PC-3 (cell line): ENCODE measurements around the gene FUT3. TPM values are rescaled to one million over a fixed set of nuclear protein-coding genes. Genes with fewer than 3 reads are reported as not detected.
"Not testable (repeated sequence)": the region's sequence is repeated elsewhere in the genome, so short reads cannot be mapped to it uniquely, and the experiment has no call there.

Experiments used
- ATAC-seq: fragments of 200-7000 bp; cut with Tn5 transposase; 2 replicates; pipeline ENCODE4 v1.9.1; 2020; ENCODE audit warnings: mild to moderate bottlenecking, moderate library complexity
- BruUV-seq: library from RNA; stranded (reverse); fragments of 400-500 nt; replicated peaks from 2 replicates; lab custom pipeline; 2021; lab: Mats Ljungman, UMichigan
- CTCF ChIA-PET: fragments of 300-600 bp; sonication (Branson Sonifier 250); formaldehyde crosslinking; loops from one replicate; lab custom pipeline; 2022; ENCODE audit warnings: antibody characterized with exemption; lab: Charles Lee
- POLR2A ChIA-PET: fragments of 300-600 bp; sonication (Branson Sonifier 250); formaldehyde crosslinking; loops from one replicate; lab custom pipeline; 2022; ENCODE audit warnings: antibody characterized with exemption; ENCODE audit not compliant: unreplicated experiment; lab: Charles Lee
- DNase-seq: peaks from one replicate; pipeline ENCODE4 v3.0.0-alpha.2; 2015
- H2AFZ ChIP-seq: fragments of 300-600 bp; sonication (generic); 2 replicates; pipeline ENCODE4 v1.6.0; 2016; ENCODE audit warnings: antibody characterized with exemption, low read length
- H3F3A ChIP-seq: fragments of 300-600 bp; sonication (generic); one replicate; pipeline ENCODE4 v1.6.0; 2017; ENCODE audit warnings: antibody characterized with exemption, low read length, control low read depth, mild to moderate bottlenecking; ENCODE audit not compliant: unreplicated experiment
- H3K27ac ChIP-seq: fragments of 300-600 bp; sonication (generic); 2 replicates; pipeline ENCODE4 v1.5.1; 2016; ENCODE audit warnings: mild to moderate bottlenecking, low read length
- H3K27me3 ChIP-seq: fragments of 300-600 bp; sonication (generic); 2 replicates; pipeline ENCODE4 v1.6.1; 2016; ENCODE audit warnings: low read length, mixed read lengths
- H3K36me3 ChIP-seq: fragments of 300-600 bp; sonication (generic); 2 replicates; pipeline ENCODE4 v1.6.1; 2016; ENCODE audit warnings: low read depth, mixed run types, low read length, mixed read lengths
- H3K4me1 ChIP-seq: fragments of 300-600 bp; sonication (generic); 2 replicates; pipeline ENCODE4 v1.5.1; 2016; ENCODE audit warnings: low read length; ENCODE audit not compliant: insufficient read depth
- H3K4me2 ChIP-seq: fragments of 300-600 bp; sonication (generic); 2 replicates; pipeline ENCODE4 v1.6.0; 2016; ENCODE audit warnings: low read length
- H3K4me3 ChIP-seq: fragments of 300-600 bp; sonication (generic); 2 replicates; pipeline ENCODE4 v1.5.1; 2016; ENCODE audit warnings: mild to moderate bottlenecking, low read length, mixed read lengths
- H3K79me2 ChIP-seq: fragments of 300-600 bp; sonication (generic); 2 replicates; pipeline ENCODE4 v1.6.1; 2017; ENCODE audit warnings: low read length, mixed read lengths
- H3K9ac ChIP-seq: fragments of 300-600 bp; sonication (generic); 2 replicates; pipeline ENCODE4 v1.6.0; 2016; ENCODE audit warnings: mild to moderate bottlenecking, low read length
- H3K9me2 ChIP-seq: fragments of 300-600 bp; sonication (generic); replicated peaks from 2 replicates; pipeline ENCODE4 v1.6.1; 2016; ENCODE audit warnings: mixed run types, low read length, mixed read lengths
- H3K9me3 ChIP-seq: fragments of 300-600 bp; sonication (generic); 2 replicates; pipeline ENCODE4 v1.6.1; 2016; ENCODE audit warnings: low read length, mixed read lengths
- H4K20me1 ChIP-seq: fragments of 300-600 bp; sonication (generic); 2 replicates; pipeline ENCODE4 v1.6.1; 2016; ENCODE audit warnings: low read length, mixed read lengths
- EZH2 ChIP-seq: fragments of 300-600 bp; sonication (generic); IDR thresholded peaks from one replicate; pipeline ENCODE4 v1.6.1; 2017; ENCODE audit warnings: antibody characterized with exemption, mild to moderate bottlenecking, low read length; ENCODE audit not compliant: unreplicated experiment
- EZH2phosphoT487 ChIP-seq: fragments of 300-600 bp; sonication (generic); IDR thresholded peaks from 2 replicates; pipeline ENCODE4 v1.6.1; 2018; ENCODE audit warnings: mild to moderate bottlenecking, antibody characterized with exemption, low read length, borderline replicate concordance
- intact Hi-C: fragments of 100-400 bp; cut with micrococcal nuclease; formaldehyde crosslinking; loops from 2 replicates; pipeline ENCODE4 v1.9.0; 2023
- total RNA-seq: library from RNA; depleted of rRNA; stranded (reverse); fragments of >200 nt; gene quantifications from 2 replicates; pipeline ENCODE4 v1.2.3, GENCODE V29; 2014
- TF ChIP-seq, protein P1 (sequence below): fragments of 300-600 bp; sonication (generic); conservative IDR thresholded peaks from 2 replicates; pipeline ENCODE4 v1.5.1; 2017; ENCODE audit warnings: antibody characterized with exemption, low read depth, mild to moderate bottlenecking, low read length

FUT3 gene
- total RNA-seq, 1 experiment from 2014 or later = 7.7 TPM

DNA sequence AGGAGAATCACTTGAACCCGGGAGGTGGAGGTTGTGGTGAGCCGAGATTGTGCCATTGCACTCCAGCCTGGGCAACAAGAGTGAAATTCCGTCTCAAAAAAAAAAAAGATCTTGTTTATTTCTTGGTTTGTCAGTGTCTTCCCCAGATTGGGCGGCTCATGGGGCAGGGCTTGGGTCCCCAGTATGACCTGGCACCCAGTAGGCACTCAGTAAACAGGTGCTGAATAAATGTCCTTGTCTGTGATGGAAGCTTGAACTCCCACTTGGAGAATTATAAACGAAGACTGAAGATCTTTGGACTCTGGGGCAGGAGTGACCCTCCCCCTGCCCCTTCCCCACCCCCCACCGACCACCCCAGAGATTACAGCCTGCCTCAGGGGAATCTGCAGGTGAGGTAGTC lies 28.9 kb upstream of the FUT3 start:
- TF ChIP-seq, protein P1, sequence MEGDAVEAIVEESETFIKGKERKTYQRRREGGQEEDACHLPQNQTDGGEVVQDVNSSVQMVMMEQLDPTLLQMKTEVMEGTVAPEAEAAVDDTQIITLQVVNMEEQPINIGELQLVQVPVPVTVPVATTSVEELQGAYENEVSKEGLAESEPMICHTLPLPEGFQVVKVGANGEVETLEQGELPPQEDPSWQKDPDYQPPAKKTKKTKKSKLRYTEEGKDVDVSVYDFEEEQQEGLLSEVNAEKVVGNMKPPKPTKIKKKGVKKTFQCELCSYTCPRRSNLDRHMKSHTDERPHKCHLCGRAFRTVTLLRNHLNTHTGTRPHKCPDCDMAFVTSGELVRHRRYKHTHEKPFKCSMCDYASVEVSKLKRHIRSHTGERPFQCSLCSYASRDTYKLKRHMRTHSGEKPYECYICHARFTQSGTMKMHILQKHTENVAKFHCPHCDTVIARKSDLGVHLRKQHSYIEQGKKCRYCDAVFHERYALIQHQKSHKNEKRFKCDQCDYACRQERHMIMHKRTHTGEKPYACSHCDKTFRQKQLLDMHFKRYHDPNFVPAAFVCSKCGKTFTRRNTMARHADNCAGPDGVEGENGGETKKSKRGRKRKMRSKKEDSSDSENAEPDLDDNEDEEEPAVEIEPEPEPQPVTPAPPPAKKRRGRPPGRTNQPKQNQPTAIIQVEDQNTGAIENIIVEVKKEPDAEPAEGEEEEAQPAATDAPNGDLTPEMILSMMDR = no peak
- Histone ChIP-seq H3K9me3 (no peaks in the 10 kb centered on the region), H3K4me3 (no peak overlapping the region), H3K9me2 (no peaks in the 10 kb centered on the region), H3K27ac (no peak overlapping the region), H3F3A (peaks cover 3% of the 10 kb centered on the region), H4K20me1 (no peaks in the 10 kb centered on the region), H3K4me2 (no peak overlapping the region), H3K79me2 (no peaks in the 10 kb centered on the region), H2AFZ (no peak overlapping the region), H3K4me1 (no peaks in the 10 kb centered on the region), H3K36me3 (no peaks in the 10 kb centered on the region), H3K9ac (no peak overlapping the region), H3K27me3 (peaks cover 19% of the 10 kb centered on the region)
- no peak for ATAC-seq
- ChIA-PET CTCF (no interaction called here), POLR2A (no interaction called here)
- intact Hi-C loops = no loop called here
- no peak for DNase-seq
- no TSS peak for BruUV-seq

DNA sequence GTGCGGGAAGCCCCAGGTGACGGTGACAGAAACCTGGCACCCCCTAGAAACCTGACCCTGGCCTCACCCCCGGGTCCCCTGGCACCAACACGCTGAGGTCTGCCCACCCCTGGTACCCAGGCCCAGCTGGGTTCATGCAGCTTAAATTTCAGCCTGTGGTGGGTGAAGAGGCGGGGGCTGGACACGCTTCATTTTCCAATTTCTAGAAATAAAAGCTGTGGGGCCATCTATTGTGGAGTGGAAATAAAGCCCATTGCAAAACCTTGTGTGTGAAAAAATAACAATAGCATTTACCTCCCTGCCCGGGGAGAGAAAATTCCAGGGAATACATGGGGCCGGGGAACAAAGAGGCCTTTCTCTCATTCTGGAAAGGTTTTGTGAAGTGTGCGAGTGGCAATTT lies 26.6 kb upstream of the FUT3 start:
- Histone ChIP-seq H3K9ac (no peak overlapping the region), H3K79me2 (no peaks in the 10 kb centered on the region), H3K27ac (no peak overlapping the region), H3K4me1 (no peaks in the 10 kb centered on the region), H2AFZ (no peak overlapping the region), H3K4me2 (no peak overlapping the region), H4K20me1 (no peaks in the 10 kb centered on the region), H3K36me3 (no peaks in the 10 kb centered on the region), H3F3A (peaks cover 3% of the 10 kb centered on the region), H3K27me3 (peaks cover 19% of the 10 kb centered on the region), H3K9me3 (no peaks in the 10 kb centered on the region), H3K9me2 (no peaks in the 10 kb centered on the region), H3K4me3 (no peak overlapping the region)
- no peak for DNase-seq
- BruUV-seq = no TSS peak
- TF ChIP-seq EZH2phosphoT487 = no peak
- TF ChIP-seq EZH2 = no peak
- TF ChIP-seq, protein P1 = no peak
- intact Hi-C loops = no loop called here
- POLR2A ChIA-PET = no interaction called here
- ATAC-seq = no peak
- CTCF ChIA-PET = no interaction called here

- CTCF ChIA-PET = no interaction called here
- Histone ChIP-seq H3K4me1 (no peaks in the 10 kb centered on the region), H4K20me1 (no peaks in the 10 kb centered on the region), H2AFZ (no peak overlapping the region), H3K36me3 (no peaks in the 10 kb centered on the region), H3K9ac (no peak overlapping the region), H3K4me3 (no peak overlapping the region), H3K27me3 (peaks cover 19% of the 10 kb centered on the region), H3K9me2 (no peaks in the 10 kb centered on the region), H3K4me2 (no peak overlapping the region), H3K9me3 (no peaks in the 10 kb centered on the region), H3K79me2 (no peaks in the 10 kb centered on the region), H3F3A (peaks cover 3% of the 10 kb centered on the region), H3K27ac (no peak overlapping the region)
- no peak for ATAC-seq
- TF ChIP-seq, protein P1 = no peak
- no peak for TF ChIP-seq EZH2
- no peak for TF ChIP-seq EZH2phosphoT487
- BruUV-seq = no TSS peak
- POLR2A ChIA-PET = no interaction called here
- intact Hi-C loops = no loop called here
- DNase-seq = no peak
Observed at GRCh38 chr19:5877427-5877826, 26.2 kb upstream of the FUT3 start.

DNA sequence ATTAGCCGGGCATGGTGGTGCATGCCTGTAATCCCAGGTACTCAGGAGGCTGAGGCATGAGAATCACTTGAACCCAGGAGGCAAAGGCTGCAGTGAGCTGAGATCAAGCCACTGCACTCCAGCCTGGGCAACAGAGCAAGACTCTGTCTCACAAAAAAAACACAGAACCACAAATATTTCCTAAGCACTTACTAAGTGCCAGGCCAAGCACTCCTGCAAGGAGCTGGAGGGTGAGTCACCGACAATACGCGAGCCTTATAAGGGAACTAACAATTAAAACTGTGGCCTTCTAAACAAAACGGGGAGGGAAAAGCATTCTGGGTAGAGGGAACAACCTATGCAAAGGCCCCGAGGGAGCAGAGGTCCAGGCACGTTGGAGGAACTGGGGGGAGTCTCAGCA lies 23.2 kb upstream of the FUT3 start:
- H3K36me3 ChIP-seq, H3K9ac ChIP-seq, H3F3A ChIP-seq, H3K4me2 ChIP-seq, H3K79me2 ChIP-seq, H3K4me3 ChIP-seq, H3K9me2 ChIP-seq, BruUV-seq, H3K27me3 ChIP-seq, POLR2A ChIA-PET, H4K20me1 ChIP-seq, H3K27ac ChIP-seq, H3K9me3 ChIP-seq, intact Hi-C loops, CTCF ChIA-PET, H2AFZ ChIP-seq, H3K4me1 ChIP-seq: not testable (repeated sequence)
- DNase-seq (peak; percentile 56), ATAC-seq (0 out of 2 replicates have a peak, but pooled peaks have one; percentile 18)
